ENCODE results near the gene RSL24D1. TPM values are rescaled to one million over a fixed set of nuclear protein-coding genes. Genes with fewer than 3 reads are reported as not detected.

RSL24D1 gene
- total and polyA plus RNA-seq, 2 experiments from 2014 or later, result 93.1 to 95.2 TPM

DNA sequence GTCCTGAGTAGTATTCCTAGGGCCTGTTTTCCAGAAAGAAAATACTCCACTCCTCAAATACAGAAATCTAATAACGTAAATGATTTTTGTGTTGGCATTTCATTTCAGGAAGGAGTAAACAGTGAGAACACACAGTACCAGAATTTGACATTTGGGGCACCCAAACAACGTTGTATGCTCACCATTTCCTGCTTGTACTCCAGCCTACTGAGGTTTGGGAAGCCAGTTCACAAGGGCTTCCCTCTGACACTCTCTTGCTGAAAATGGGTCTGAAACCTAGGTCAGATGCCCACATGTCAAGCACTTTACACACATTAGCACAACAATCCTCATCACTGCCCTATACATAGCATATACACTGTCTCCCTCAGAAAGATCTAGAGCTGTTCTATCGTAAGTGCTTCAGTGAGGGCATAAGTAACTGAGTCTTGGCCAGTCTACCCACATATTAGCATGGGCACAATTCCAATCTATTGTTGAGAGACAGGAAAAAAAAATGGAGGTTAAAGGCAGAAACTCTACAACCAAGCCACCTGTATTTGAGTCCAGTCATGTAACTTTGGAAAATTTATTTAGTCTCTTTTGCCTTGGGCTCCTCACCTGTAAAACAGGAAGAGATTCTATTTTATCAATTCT, 43.5 kb upstream of the RSL24D1 start:
- Histone ChIP-seq H3K79me2 (ENCODE audit: insufficient read depth) (no peaks in the 10 kb centered on the region; the same call in 1 of the 2 replicates), H3K27me3 (replicated peaks; ENCODE audit: insufficient read depth) (no peaks in the 10 kb centered on the region), H3K9me3 (ENCODE audit: low read depth) (no peaks in the 10 kb centered on the region), H3K9me2 (ENCODE audit: insufficient read depth) (no peaks in the 10 kb centered on the region), H3K4me2 (ENCODE audit: unreplicated experiment) (no peak overlapping the region), H3K36me3 (ENCODE audit: low read depth) (no peaks in the 10 kb centered on the region), H4K20me1 (ENCODE audit: insufficient read depth) (no peaks in the 10 kb centered on the region), H3F3A (ENCODE audit: insufficient read depth) (no peaks in the 10 kb centered on the region), H3K9ac (no peak overlapping the region), H3K4me1 (ENCODE audit: insufficient read depth) (peaks cover 7% of the 10 kb centered on the region; the same call in 1 of the 2 replicates), H3K27ac (no peak overlapping the region), H3K4me3 (no peak overlapping the region), H2AFZ (no peak overlapping the region)
- no peak for DNase-seq
- 86 to 88% methylated on average over 3 of the region's 3 CpGs for WGBS, 2 experiments (ENCODE audit: low coverage in 1 of 2, low lambda C conversion rate in 2 of 2, missing lambda C conversion rate in 2 of 2)
- TF ChIP-seq EZH2phosphoT487 (IDR thresholded peaks at IDR 0.05; ENCODE audit: insufficient read depth, low read depth), result no peak
- TF ChIP-seq EZH2 (IDR thresholded peaks at IDR 0.05; ENCODE audit: insufficient read depth, poor library complexity, severe bottlenecking), result no peak
- in situ Hi-C loops (cut with MboI), result no loop called here

DNA sequence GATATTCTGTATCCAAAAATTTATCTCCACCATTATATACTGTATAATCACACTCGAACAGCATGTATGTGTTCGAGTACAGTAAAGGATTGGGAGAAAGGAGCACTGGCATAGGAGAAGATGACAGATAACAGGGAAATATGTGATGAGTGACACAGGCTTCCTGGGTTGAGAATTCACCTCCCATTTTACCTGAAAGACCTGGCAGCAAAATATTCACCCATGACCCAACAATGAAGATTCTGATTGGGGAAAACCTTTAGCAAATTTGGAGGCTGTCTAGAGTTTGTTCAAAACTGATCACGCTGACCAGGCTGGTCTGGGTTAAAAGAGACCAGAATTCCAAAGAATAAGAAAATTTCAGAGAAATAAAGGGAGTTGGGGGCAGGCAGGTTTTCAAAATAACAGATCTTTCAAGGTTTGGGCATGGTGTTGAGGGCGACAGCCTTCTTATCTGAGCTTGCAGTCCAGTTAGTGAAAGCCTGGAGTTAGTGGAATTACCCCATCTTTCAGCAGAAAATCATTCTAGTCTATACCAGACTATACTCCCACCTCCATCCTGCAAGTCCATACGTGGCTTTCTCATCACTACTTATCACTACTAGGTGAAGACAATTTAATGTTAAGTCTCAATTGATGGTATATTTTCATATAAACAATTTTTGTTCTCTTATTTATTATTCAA, 42.8 kb upstream of the RSL24D1 start:
- Histone ChIP-seq H3K9me2 (ENCODE audit: insufficient read depth) (no peaks in the 10 kb centered on the region), H3K9ac (no peak overlapping the region), H3K9me3 (ENCODE audit: low read depth) (no peaks in the 10 kb centered on the region), H3K27ac (no peak overlapping the region), H3K27me3 (replicated peaks; ENCODE audit: insufficient read depth) (no peaks in the 10 kb centered on the region), H4K20me1 (ENCODE audit: insufficient read depth) (no peaks in the 10 kb centered on the region), H3K4me2 (ENCODE audit: unreplicated experiment) (no peak overlapping the region), H3K4me1 (ENCODE audit: insufficient read depth) (peaks cover 7% of the 10 kb centered on the region; the same call in 1 of the 2 replicates), H2AFZ (no peak overlapping the region), H3F3A (ENCODE audit: insufficient read depth) (no peaks in the 10 kb centered on the region), H3K36me3 (ENCODE audit: low read depth) (no peaks in the 10 kb centered on the region), H3K4me3 (no peak overlapping the region), H3K79me2 (ENCODE audit: insufficient read depth) (no peaks in the 10 kb centered on the region; the same call in 1 of the 2 replicates)
- in situ Hi-C loops (cut with MboI), result no loop called here
- no peak for TF ChIP-seq EZH2phosphoT487 (IDR thresholded peaks at IDR 0.05; ENCODE audit: insufficient read depth, low read depth)
- TF ChIP-seq EZH2 (IDR thresholded peaks at IDR 0.05; ENCODE audit: insufficient read depth, poor library complexity, severe bottlenecking), result no peak
- no peak for DNase-seq
- 86% methylated on average over 5 of the region's 5 CpGs for WGBS, 2 experiments (ENCODE audit: low coverage in 1 of 2, low lambda C conversion rate in 2 of 2, missing lambda C conversion rate in 2 of 2)

DNA sequence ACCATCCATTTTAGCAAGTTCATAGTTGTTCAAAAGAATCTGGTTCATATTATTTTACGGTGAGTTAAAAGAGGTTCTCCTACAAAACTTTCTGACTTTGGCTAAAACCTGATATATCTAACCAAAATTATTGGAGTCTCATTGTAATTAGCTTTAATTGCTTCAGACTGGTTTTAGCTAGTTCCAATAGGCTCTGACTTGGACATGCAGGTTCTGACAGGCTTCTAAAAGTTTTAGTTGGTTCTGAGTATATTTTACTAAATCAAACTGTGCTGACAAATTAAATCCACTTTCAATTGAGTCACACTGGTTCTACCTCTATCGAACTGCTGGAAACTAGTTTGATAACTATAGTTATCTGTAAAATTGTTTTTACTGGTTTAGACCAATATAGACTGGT, 42.1 kb upstream of the RSL24D1 start:
- Histone ChIP-seq H3K4me3 (no peak overlapping the region), H3K4me2 (ENCODE audit: unreplicated experiment) (no peak overlapping the region), H3K79me2 (ENCODE audit: insufficient read depth) (no peaks in the 10 kb centered on the region; the same call in 1 of the 2 replicates), H3K9me2 (ENCODE audit: insufficient read depth) (no peaks in the 10 kb centered on the region), H2AFZ (no peak overlapping the region), H3F3A (ENCODE audit: insufficient read depth) (no peaks in the 10 kb centered on the region), H3K36me3 (ENCODE audit: low read depth) (no peaks in the 10 kb centered on the region), H3K27me3 (replicated peaks; ENCODE audit: insufficient read depth) (no peaks in the 10 kb centered on the region), H3K4me1 (ENCODE audit: insufficient read depth) (peaks cover 7% of the 10 kb centered on the region; the same call in 1 of the 2 replicates), H3K27ac (no peak overlapping the region), H4K20me1 (ENCODE audit: insufficient read depth) (no peaks in the 10 kb centered on the region), H3K9me3 (ENCODE audit: low read depth) (no peaks in the 10 kb centered on the region), H3K9ac (no peak overlapping the region)
- in situ Hi-C loops (cut with MboI), result no loop called here
- 59 to 69% methylated on average over 2 of the region's 2 CpGs for WGBS, 2 experiments (ENCODE audit: low coverage in 1 of 2, low lambda C conversion rate in 2 of 2, missing lambda C conversion rate in 2 of 2)
- no peak for DNase-seq
- no peak for TF ChIP-seq EZH2 (IDR thresholded peaks at IDR 0.05; ENCODE audit: insufficient read depth, poor library complexity, severe bottlenecking)
- TF ChIP-seq EZH2phosphoT487 (IDR thresholded peaks at IDR 0.05; ENCODE audit: insufficient read depth, low read depth), result no peak

DNA sequence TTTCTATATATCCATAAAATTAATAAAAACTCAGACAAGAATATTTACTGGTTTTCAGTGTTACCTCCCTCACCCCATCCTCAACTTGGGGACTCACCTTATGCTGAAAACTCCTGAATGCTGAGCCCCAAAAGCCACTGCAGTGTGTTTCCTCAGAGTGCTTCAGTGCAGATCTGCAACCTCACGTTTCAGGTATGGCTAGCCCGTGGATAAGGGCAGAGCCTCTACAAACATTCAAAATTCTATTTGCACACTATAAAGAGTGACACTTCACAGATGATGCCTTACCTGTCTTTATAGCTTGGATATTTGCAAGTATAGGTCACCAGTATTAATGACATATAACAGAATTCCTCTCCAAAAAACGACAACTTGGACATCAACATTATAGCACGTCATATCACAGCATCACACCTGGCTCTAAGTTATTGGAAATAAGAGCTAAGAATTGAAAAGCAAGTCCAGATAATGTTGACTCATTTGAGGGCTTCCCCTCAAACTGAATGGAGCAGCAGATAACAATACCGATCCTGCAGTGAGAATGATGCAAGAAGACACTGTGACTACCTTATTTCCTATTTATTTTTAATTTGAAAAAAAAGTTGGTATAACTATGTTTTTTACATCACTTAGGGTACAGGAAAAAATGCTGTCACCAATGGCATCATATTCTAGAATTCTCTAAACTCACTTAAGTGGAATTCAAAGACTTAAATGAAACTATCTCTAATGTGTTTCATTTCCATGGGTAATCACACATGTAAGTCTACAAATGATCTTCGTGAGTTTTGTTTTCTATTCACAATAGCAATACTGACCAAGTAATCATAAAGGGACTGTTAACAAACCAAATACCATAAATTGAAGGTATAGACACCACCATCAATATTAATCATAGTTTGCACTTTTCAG, 40.7 kb upstream of the RSL24D1 start:
- no peak for DNase-seq
- Histone ChIP-seq H3K27ac (no peak overlapping the region), H3K9me3 (ENCODE audit: low read depth) (no peaks in the 10 kb centered on the region), H3K4me3 (no peak overlapping the region), H3K36me3 (ENCODE audit: low read depth) (no peaks in the 10 kb centered on the region), H3K9ac (no peak overlapping the region), H3K27me3 (replicated peaks; ENCODE audit: insufficient read depth) (no peaks in the 10 kb centered on the region), H3K9me2 (ENCODE audit: insufficient read depth) (no peaks in the 10 kb centered on the region), H4K20me1 (ENCODE audit: insufficient read depth) (no peaks in the 10 kb centered on the region), H3K4me1 (ENCODE audit: insufficient read depth) (peaks cover 7% of the 10 kb centered on the region; the same call in 1 of the 2 replicates), H2AFZ (no peak overlapping the region), H3F3A (ENCODE audit: insufficient read depth) (no peaks in the 10 kb centered on the region), H3K4me2 (ENCODE audit: unreplicated experiment) (no peak overlapping the region), H3K79me2 (ENCODE audit: insufficient read depth) (no peaks in the 10 kb centered on the region; the same call in 1 of the 2 replicates)
- 90 to 93% methylated on average over 6 of the region's 6 CpGs for WGBS, 2 experiments (ENCODE audit: low coverage in 1 of 2, low lambda C conversion rate in 2 of 2, missing lambda C conversion rate in 2 of 2)
- in situ Hi-C loops (cut with MboI), result no loop called here
- TF ChIP-seq EZH2phosphoT487 (IDR thresholded peaks at IDR 0.05; ENCODE audit: insufficient read depth, low read depth) (no peak), EZH2 (IDR thresholded peaks at IDR 0.05; ENCODE audit: insufficient read depth, poor library complexity, severe bottlenecking) (no peak)
